ENCODE data around the gene MINDY2.

- TF ChIP-seq, protein P1, sequence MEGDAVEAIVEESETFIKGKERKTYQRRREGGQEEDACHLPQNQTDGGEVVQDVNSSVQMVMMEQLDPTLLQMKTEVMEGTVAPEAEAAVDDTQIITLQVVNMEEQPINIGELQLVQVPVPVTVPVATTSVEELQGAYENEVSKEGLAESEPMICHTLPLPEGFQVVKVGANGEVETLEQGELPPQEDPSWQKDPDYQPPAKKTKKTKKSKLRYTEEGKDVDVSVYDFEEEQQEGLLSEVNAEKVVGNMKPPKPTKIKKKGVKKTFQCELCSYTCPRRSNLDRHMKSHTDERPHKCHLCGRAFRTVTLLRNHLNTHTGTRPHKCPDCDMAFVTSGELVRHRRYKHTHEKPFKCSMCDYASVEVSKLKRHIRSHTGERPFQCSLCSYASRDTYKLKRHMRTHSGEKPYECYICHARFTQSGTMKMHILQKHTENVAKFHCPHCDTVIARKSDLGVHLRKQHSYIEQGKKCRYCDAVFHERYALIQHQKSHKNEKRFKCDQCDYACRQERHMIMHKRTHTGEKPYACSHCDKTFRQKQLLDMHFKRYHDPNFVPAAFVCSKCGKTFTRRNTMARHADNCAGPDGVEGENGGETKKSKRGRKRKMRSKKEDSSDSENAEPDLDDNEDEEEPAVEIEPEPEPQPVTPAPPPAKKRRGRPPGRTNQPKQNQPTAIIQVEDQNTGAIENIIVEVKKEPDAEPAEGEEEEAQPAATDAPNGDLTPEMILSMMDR (IDR thresholded peaks at IDR 0.05; ENCODE audit: low read depth, low read length) = no peak
- no peak for TF ChIP-seq EZH2phosphoT487 (IDR thresholded peaks at IDR 0.05; ENCODE audit: low read depth)
Measured at GRCh38 chr15:58737298-58737697, 33.8 kb upstream of the MINDY2 start.

Data from OCI-LY3 (cell line).